Large intestine (tissue), 3 donors: ENCODE measurements around the gene CFB. TPM values are rescaled to one million over a fixed set of nuclear protein-coding genes. Genes with fewer than 3 reads are reported as not detected.
A peak's percentile ranks its signal among the peaks of the same experiment; 100 is the strongest.
"Not testable (repeated sequence)": the region's sequence is repeated elsewhere in the genome, so short reads cannot be mapped to it uniquely, and the experiment has no call there.

Experiments used
- DNase-seq, 2 donors: peaks; one replicate each; pipeline versions ENCODE4 v3.0.0 to v3.0.0-alpha.2; 2013
- H3K27ac ChIP-seq: one replicate; pipeline ENCODE4 v1.5.1; 2013; ENCODE audit warnings: low read length
- H3K27me3 ChIP-seq: 2 replicates; pipeline ENCODE4 v1.6.1; 2013; ENCODE audit warnings: low read length; ENCODE audit not compliant: control insufficient read depth, insufficient read depth
- H3K36me3 ChIP-seq: 2 replicates; pipeline ENCODE4 v1.6.1; 2013; ENCODE audit warnings: low read length; ENCODE audit not compliant: control insufficient read depth, insufficient read depth
- H3K4me1 ChIP-seq: one replicate; pipeline ENCODE4 v1.6.1; 2013; ENCODE audit warnings: low read length; ENCODE audit not compliant: control insufficient read depth, insufficient read depth
- H3K4me3 ChIP-seq: one replicate; pipeline ENCODE4 v1.5.1; 2013; ENCODE audit warnings: low read length
- H3K9me3 ChIP-seq: one replicate; pipeline ENCODE4 v1.6.1; 2013; ENCODE audit warnings: mild to moderate bottlenecking, low read depth, low read length, moderate library complexity; ENCODE audit not compliant: control insufficient read depth
- WGBS: methylation state at CpG from one replicate; pipeline ENCODE4 v1.1.5; 2013; ENCODE audit warnings: low lambda C conversion rate; ENCODE audit not compliant: insufficient coverage; 5-methylcytosine and 5-hydroxymethylcytosine counted together
- polyA plus RNA-seq: library from polyadenylated mRNA; unstranded; fragments of 120-200 nt; gene quantifications from one replicate; pipeline ENCODE4 v1.2.1, GENCODE V29; 2013

The CFB gene
- polyA plus RNA-seq, 1 donor, result 37.1 TPM

DNA sequence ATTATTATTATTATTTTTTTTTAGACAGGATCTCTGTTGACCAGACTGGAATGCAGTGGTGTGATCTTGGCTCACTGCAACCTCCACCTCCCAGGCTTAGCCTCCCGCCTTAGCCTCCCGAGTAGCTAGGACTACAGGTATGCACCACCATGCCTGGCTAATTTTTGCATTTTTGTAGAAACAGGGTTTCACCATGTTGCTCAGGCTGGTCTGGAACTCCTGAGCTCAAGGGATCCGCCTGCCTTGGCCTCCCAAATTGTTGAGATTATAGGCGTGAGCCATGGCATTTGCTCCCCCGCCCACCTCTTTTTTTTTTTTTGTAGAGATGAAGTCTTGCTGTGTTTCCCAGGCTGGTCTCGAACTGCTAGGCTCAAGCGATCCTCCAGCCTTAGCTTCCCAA lies 36.6 kb upstream of the CFB start:
- no CpG with 5 or more reads among the region's 7 CpGs for WGBS
- DNase-seq, result not testable (repeated sequence)

DNA sequence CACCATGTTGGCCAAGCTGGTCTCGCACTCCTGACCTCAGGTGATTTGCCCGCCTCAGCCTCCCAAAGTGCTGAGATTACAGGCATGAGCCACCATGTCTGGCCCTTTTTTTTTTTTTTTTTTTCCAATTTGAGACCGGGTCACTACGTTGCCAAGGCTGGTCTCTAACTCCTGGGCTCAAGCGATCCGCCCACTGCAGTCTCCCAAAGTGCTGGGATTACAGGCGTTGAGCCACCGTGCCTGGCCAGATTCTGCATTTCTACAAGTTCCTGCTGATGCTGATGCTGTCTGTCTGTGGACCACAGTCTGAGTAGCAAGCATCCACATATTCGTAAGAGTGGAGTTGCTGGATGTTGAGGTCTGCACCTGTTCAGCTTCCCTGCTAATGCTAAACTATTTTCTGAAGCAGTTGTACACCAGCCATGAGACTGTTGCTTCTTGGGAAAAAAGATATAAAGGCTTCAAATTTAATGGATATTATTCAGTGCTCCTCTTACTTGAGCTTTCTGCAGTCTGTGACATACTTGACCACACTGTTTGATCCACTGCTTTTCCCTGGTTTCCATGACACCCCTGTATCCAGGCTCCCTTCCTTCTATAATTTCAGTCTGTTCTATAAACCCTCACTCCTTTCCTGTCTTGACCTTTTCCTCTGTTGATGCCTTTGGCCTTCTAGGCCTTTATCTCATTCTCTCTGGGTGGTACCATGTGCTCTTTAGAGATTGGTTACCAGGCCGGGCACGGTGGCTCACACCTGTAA lies 33.9 kb upstream of the CFB start:
- no peak overlapping the region for H3K27ac ChIP-seq
- H3K27me3 ChIP-seq, result no peaks in the 10 kb centered on the region
- no peaks in the 10 kb centered on the region for H3K36me3 ChIP-seq
- H3K9me3 ChIP-seq, result no peaks in the 10 kb centered on the region
- no peaks in the 10 kb centered on the region for H3K4me1 ChIP-seq
- H3K4me3 ChIP-seq, result no peak overlapping the region
- WGBS, result no CpG with 5 or more reads among the region's 11 CpGs
- DNase-seq, result no peak

More for the DNA sequence above, 36.6 kb upstream of the CFB start:
- H3K4me1 ChIP-seq, H3K27ac ChIP-seq, H3K36me3 ChIP-seq, H3K9me3 ChIP-seq, H3K27me3 ChIP-seq, H3K4me3 ChIP-seq: not testable (repeated sequence)

DNA sequence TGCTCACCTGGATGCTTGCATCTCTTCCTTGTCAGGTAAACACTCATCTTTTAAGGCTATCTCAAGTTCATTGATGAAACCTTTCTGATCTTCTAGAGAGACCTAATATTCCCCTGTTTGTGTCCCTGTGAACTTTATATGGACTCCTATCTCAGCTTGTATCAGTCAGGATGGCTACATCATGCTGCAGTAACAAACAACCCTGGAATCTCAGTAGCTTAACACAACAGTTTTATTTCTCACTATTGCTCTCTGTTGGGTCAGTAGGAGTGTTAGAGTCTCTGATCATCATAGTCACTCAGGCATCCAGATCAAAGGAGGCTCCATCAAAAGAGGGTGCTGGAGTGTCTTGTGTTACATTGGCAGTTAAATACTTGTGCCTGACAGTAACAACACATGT lies 30.5 kb upstream of the CFB start:
- no peak for DNase-seq
- no peak overlapping the region for H3K4me3 ChIP-seq
- no peaks in the 10 kb centered on the region for H3K27me3 ChIP-seq
- no peak overlapping the region for H3K27ac ChIP-seq
- no peaks in the 10 kb centered on the region for H3K4me1 ChIP-seq
- no peaks in the 10 kb centered on the region for H3K36me3 ChIP-seq
- H3K9me3 ChIP-seq, result no peaks in the 10 kb centered on the region

DNA sequence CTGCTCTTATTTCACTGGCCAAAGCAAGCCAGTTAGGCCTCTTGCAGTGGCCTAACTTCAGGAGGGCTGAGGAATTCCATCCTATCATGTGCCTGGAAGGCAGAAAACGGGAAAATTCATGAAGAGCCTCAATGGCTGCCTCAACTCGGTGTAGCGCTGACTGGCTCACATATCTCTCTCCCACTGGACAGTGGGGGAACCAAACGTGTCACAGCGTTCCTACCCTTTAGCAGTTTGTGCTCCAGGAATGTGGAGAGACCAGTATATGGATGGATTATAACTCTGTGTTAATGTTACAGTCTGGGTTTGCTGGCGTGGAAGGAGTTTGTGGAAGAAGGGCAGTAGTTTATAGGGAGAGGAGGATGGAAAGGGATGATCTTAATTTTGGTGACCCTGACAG lies 30.1 kb upstream of the CFB start:
- H3K9me3 ChIP-seq, result no peaks in the 10 kb centered on the region
- no peak overlapping the region for H3K4me3 ChIP-seq
- no peak for DNase-seq
- no peaks in the 10 kb centered on the region for H3K4me1 ChIP-seq
- H3K36me3 ChIP-seq, result no peaks in the 10 kb centered on the region
- no peaks in the 10 kb centered on the region for H3K27me3 ChIP-seq
- no peak overlapping the region for H3K27ac ChIP-seq
- WGBS, result no CpG with 5 or more reads among the region's 6 CpGs

DNA sequence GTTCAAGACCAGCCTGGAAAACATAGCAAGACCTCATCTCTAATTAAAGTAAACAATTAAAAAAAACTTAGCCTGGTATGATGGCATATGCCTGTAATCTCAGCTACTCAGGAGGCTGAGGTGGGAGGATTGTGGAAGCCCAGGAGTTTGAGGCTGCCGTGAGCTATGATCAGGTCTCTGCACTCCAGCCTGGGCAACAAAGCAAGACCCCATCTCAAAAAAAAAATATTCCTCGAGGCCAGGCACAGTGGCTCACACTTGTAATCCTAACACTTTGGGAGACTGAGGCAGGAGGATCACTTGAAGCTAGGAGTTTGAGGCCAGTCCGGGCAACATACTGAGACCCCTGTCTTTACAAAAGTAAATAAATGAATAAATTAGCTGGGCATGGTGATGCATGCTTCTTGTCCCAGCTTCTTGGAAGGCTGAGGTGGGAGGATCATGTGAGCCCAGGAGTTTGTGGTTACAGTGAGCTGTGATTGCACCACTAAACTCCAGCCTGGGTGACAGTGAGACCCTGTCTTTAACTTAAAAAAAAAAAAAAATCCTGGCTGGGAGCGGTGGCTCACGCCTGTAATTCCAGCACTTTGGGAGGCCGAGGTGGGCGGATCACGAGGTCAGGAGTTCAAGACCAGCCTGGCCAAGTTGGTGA lies 27.7 kb upstream of the CFB start:
- no CpG with 5 or more reads among the region's 8 CpGs for WGBS
- no peaks in the 10 kb centered on the region for H3K36me3 ChIP-seq
- no peak for DNase-seq

DNA sequence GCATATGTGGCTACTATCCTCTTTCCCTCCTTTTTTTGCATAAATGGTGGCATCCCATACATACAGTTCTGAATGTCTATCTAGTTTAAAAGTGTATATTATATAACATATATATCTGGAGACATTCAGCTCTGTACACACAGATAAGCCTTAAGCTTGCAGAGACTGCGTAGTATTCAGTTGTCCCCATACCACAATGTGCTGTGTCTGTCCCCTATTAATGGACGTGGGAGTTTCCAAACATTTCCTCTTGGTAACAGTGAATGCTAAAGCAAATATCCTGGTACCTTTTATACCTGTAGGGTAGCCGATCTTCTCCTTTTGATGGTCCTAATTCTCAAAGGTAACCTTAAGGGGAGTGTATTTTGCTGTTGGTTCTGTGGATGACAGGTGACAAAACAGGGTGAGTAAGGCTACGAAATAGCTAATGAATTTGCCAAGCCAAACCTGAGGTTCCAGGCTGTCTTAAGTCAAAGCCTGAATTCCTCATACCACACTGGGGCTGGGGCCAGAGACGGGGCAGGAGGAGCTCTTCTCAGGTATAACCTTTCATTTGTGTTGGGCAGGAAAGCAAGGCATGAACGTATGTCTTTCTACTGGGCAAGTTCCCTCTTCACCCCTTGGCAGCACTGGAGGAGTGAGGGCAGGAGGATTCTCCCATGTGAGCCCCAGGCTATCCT lies 26.1 kb upstream of the CFB start:
- no CpG with 5 or more reads among the region's 6 CpGs for WGBS
- H3K27me3 ChIP-seq, result no peaks in the 10 kb centered on the region
- no peak overlapping the region for H3K4me3 ChIP-seq
- H3K36me3 ChIP-seq, result no peaks in the 10 kb centered on the region
- H3K4me1 ChIP-seq, result no peaks in the 10 kb centered on the region
- H3K27ac ChIP-seq, result no peak overlapping the region
- H3K9me3 ChIP-seq, result no peaks in the 10 kb centered on the region
- no peak for DNase-seq

More for the DNA sequence above, 27.7 kb upstream of the CFB start:
- Histone ChIP-seq H3K27ac (no peak overlapping the region), H3K9me3 (no peaks in the 10 kb centered on the region), H3K4me1 (no peaks in the 10 kb centered on the region), H3K27me3 (no peaks in the 10 kb centered on the region), H3K4me3 (no peak overlapping the region)

DNA sequence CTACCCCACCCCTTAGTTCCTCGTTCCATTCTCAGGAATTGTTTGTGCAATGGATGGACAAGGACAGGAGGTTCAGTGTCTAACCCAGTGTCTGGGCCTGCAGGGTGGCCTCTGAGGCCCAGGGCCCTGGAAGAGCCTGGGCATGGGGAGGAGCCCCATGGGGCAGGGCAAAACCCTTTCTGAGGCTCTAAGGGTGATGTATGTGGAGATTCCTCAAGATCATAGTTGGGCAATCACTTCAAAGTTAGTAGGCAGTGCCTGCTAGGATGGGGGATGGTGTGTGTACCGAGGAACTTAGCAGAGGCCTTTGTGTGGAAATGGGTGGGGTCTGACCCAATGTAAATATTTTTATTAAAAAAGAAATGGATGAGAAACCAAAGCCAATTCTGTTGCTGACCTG lies 25.1 kb upstream of the CFB start:
- Histone ChIP-seq H3K4me3 (no peak overlapping the region), H3K27ac (no peak overlapping the region), H3K9me3 (no peaks in the 10 kb centered on the region), H3K4me1 (no peaks in the 10 kb centered on the region), H3K27me3 (no peaks in the 10 kb centered on the region), H3K36me3 (no peaks in the 10 kb centered on the region)
- no CpG with 5 or more reads among the region's 2 CpGs for WGBS
- peak in 1 of 2 donors; percentile 27 for DNase-seq

DNA sequence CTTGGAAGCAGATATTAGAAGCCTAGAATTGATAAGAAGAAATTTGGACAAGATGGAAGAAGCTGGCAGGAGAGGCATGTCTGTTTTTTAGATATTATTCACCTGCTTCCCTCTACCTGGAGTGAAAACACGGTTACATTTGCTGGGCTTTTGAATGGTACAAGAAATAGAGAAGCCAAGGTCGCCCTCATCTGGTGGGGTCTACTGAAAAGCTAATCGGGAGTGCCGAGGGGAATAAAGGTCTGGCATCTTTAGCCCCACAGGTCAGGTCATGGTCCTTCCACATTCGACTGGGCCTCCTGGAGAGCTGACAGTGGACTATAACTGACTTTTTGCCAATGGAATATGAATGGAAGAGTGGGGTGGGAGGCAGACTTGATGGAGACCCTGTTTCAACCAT lies 23.0 kb upstream of the CFB start:
- H3K27me3 ChIP-seq, result no peaks in the 10 kb centered on the region
- no peaks in the 10 kb centered on the region for H3K9me3 ChIP-seq
- no peaks in the 10 kb centered on the region for H3K36me3 ChIP-seq
- H3K4me1 ChIP-seq, result peaks cover 9% of the 10 kb centered on the region
- no CpG with 5 or more reads among the region's 5 CpGs for WGBS
- no peak overlapping the region for H3K4me3 ChIP-seq
- no peak for DNase-seq
- no peak overlapping the region for H3K27ac ChIP-seq

DNA sequence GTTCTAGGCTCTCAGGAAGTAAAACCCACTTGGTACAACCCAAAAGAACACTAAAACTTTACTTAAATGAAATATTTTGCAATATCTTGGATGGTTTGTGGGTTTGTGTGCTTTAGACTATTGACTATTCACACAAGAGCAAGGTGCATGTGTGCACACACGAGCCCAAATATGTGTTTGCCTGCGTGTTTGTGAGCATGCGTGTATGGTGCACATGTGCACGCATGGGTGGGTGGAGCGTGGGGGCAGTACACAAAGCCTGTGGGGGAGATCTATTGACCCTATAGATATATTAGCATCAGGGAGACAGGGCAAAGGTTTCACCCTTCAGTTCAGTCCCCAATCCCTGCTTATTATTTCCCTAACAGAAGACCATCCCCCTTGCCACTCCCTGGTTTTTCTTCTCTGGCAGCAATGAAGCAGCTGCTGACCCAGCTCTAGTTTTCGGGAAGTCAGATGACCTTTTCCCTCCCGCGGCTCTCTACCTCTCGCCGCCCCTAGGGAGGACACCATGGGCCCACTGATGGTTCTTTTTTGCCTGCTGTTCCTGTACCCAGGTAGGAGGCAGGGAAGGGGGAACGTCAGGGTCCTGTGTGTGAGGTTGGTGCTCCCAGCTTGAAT lies 18.5 kb upstream of the CFB start, which contains the start of gene C2:
Gene C2 (plus strand): TSS at position 476 of the 621 bp plus-strand sequence. CDS start 36 bp downstream, at position 512.
- Histone ChIP-seq H3K9me3 (no peaks in the 10 kb centered on the region), H3K27ac (peak within 1 kb of the TSS; percentile 37), H3K4me1 (peaks cover 9% of the 10 kb centered on the region), H3K27me3 (no peaks in the 10 kb centered on the region), H3K36me3 (no peaks in the 10 kb centered on the region), H3K4me3 (peak within 1 kb of the TSS; percentile 30)
- no CpG with 5 or more reads among the region's 11 CpGs for WGBS
- DNase-seq, result peak in 1 of 2 donors; percentile 47

DNA sequence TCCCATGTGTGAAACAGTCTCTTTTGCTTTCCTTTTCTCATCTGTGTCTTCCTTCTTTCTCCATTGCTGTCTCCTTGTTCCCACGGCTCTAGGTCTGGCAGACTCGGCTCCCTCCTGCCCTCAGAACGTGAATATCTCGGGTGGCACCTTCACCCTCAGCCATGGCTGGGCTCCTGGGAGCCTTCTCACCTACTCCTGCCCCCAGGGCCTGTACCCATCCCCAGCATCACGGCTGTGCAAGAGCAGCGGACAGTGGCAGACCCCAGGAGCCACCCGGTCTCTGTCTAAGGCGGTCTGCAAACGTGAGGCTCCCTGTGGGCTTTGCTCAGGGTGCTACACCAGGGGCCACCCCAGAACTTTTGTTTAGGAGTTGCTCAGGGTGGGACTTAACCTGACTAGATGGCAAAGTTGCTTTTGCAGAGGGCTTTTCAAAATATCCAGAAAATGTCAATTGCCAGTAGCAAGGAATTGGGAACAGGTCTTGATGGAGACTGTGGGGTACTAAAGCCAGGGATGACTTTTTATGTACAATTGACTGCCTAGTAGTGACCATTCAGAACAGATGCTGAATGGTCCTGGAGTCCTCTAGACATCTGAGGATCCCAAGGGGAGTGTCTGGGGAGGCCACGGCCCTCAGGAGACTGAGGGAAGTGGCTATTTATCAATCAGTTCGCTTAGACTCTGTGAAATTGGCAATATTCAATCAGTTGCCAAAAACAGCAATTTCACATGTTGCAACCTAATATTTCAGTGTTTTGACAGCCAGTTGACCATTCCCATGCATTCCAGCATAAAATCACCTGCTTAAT lies 17.8 kb upstream of the CFB start:
- WGBS, result no CpG with 5 or more reads among the region's 11 CpGs
- H3K36me3 ChIP-seq, result no peaks in the 10 kb centered on the region

More for the DNA sequence above, 17.8 kb upstream of the CFB start:
- Histone ChIP-seq H3K4me3 (peak overlapping the region; percentile 30), H3K9me3 (no peaks in the 10 kb centered on the region), H3K27ac (peak overlapping the region; percentile 37), H3K27me3 (no peaks in the 10 kb centered on the region), H3K4me1 (peaks cover 9% of the 10 kb centered on the region)
- DNase-seq, result no peak
